Panc1 (cell line): ENCODE measurements around the gene HNRNPR. TPM values are rescaled to one million over a fixed set of nuclear protein-coding genes. Genes with fewer than 3 reads are reported as not detected.

ENCODE experiments used
- ATAC-seq: fragments of 200-7000 bp; cut with Tn5 transposase; 2 replicates; pipeline ENCODE4 v1.9.1; 2020; ENCODE audit warnings: mild to moderate bottlenecking, moderate library complexity
- BruUV-seq: library from RNA; stranded (reverse); fragments of 400-500 nt; replicated peaks from 2 replicates; lab custom pipeline; 2021; lab: Mats Ljungman, UMichigan
- CTCF ChIA-PET: fragments of 300-600 bp; sonication (Branson Sonifier 250); formaldehyde crosslinking; loops from one replicate; lab custom pipeline; 2022; ENCODE audit warnings: antibody characterized with exemption; lab: Charles Lee
- POLR2A ChIA-PET: fragments of 300-600 bp; sonication (Branson Sonifier 250); formaldehyde crosslinking; loops from one replicate; lab custom pipeline; 2022; ENCODE audit warnings: antibody characterized with exemption; lab: Charles Lee
- DNase-seq: peaks from one replicate; pipeline ENCODE4 v3.0.0-alpha.2; 2010; ENCODE audit warnings: low read depth, low spot score
- H3K27ac ChIP-seq: 2 replicates; pipeline ENCODE4 v1.5.1; 2011; ENCODE audit warnings: mild to moderate bottlenecking, low read length, inconsistent platforms
- H3K27me3 ChIP-seq: fragments of 200-500 bp; sonication (Bioruptor generic); 2 replicates; pipeline ENCODE4 v1.6.0; 2014; ENCODE audit warnings: low read length, inconsistent platforms; ENCODE audit not compliant: control insufficient read depth, insufficient read depth
- H3K36me3 ChIP-seq: fragments of 200-500 bp; sonication (Bioruptor generic); 2 replicates; pipeline ENCODE4 v1.5.1; 2014; ENCODE audit warnings: inconsistent platforms, mild to moderate bottlenecking, low read length, moderate library complexity; ENCODE audit not compliant: control insufficient read depth, insufficient read depth
- H3K4me1 ChIP-seq: 2 replicates; pipeline ENCODE4 v1.5.1; 2011; ENCODE audit warnings: inconsistent platforms, mild to moderate bottlenecking, low read length, moderate library complexity; ENCODE audit not compliant: control insufficient read depth, insufficient read depth
- H3K4me3 ChIP-seq, 2 experiments: 2 replicates each; pipeline ENCODE4 v1.5.1; 2011 to 2012; ENCODE audit warnings: low read depth in 2 of 2, low read length in 2 of 2, mild to moderate bottlenecking in 2 of 2, inconsistent platforms in 1 of 2, moderate library complexity in 1 of 2
- H3K9me3 ChIP-seq: fragments of 200-500 bp; sonication (Bioruptor generic); 2 replicates; pipeline ENCODE4 v1.5.1; 2014; ENCODE audit warnings: low read depth, mild to moderate bottlenecking, inconsistent platforms, low read length, moderate library complexity; ENCODE audit not compliant: control insufficient read depth, insufficient read depth
- CTCF ChIP-seq: fragments of 450-650 bp; IDR thresholded peaks from 2 replicates; pipeline ENCODE4 v1.5.1; 2017; ENCODE audit warnings: mild to moderate bottlenecking
- POLR2AphosphoS5 ChIP-seq: IDR thresholded peaks from 2 replicates; pipeline ENCODE4 v1.6.1; 2012; ENCODE audit warnings: mild to moderate bottlenecking, low read depth, low read length, moderate library complexity
- REST ChIP-seq, 2 experiments: IDR thresholded peaks; 2 replicates each; pipeline ENCODE4 v1.6.1; 2011 to 2012; ENCODE audit warnings: low read depth in 2 of 2, control low read depth in 1 of 2, low read length in 1 of 2, mild to moderate bottlenecking in 1 of 2, moderate library complexity in 1 of 2; ENCODE audit not compliant: insufficient read depth in 1 of 2
- SIN3A ChIP-seq: IDR thresholded peaks from 2 replicates; pipeline ENCODE4 v1.6.1; 2012; ENCODE audit warnings: low read depth, mild to moderate bottlenecking, low read length, moderate library complexity, borderline replicate concordance; ENCODE audit not compliant: insufficient read depth
- TCF7L2 ChIP-seq: IDR thresholded peaks from 2 replicates; pipeline ENCODE4 v1.6.1; 2011; ENCODE audit warnings: mild to moderate bottlenecking, low read depth, low read length, inconsistent platforms
- in situ Hi-C: cut with HindIII; loops from 2 replicates; pipeline ENCODE4 v1.10.0; 2016; ENCODE audit warnings: low sequenced_read_pairs, low pct_unique_long_range_greater_than_20kb
- intact Hi-C: fragments of 100-400 bp; cut with micrococcal nuclease; formaldehyde crosslinking; loops from one replicate; pipeline ENCODE4 v1.10.0; 2022; ENCODE audit not compliant: unreplicated experiment
- total RNA-seq: library from RNA; stranded (reverse); gene quantifications from one replicate; pipeline ENCODE4 v1.2.1, GENCODE V29; 2021; ENCODE audit not compliant: unreplicated experiment

The HNRNPR gene
- total RNA-seq, 1 experiment from 2014 or later = 173 TPM

GRCh38 chr1:23352096-23352695, 8.1 kb upstream of the HNRNPR start:
- H3K9me3 ChIP-seq = no peaks in the 10 kb centered on the region
- ATAC-seq = 0 out of 2 replicates have a peak, but pooled peaks have one; percentile 23
- no peaks in the 10 kb centered on the region for H3K27me3 ChIP-seq
- intact Hi-C loops = no loop called here
- no peak for TF ChIP-seq POLR2AphosphoS5
- no peak for TF ChIP-seq REST (IDR thresholded peaks at IDR 0.05; ENCODE audit: insufficient read depth in 1 of 2, low read depth in 2 of 2, low read length in 1 of 2)
- no peak for TF ChIP-seq SIN3A
- TF ChIP-seq CTCF = no peak
- no peak for TF ChIP-seq TCF7L2
- no TSS peak for BruUV-seq
- no peak overlapping the region for H3K4me3 ChIP-seq
- H3K4me1 ChIP-seq = no peaks in the 10 kb centered on the region
- no peak for DNase-seq
- in situ Hi-C loops = no loop called here
- ChIA-PET POLR2A (no interaction called here), CTCF (no interaction called here)
- H3K36me3 ChIP-seq = no peaks in the 10 kb centered on the region
- H3K27ac ChIP-seq = no peak overlapping the region

- no peak for ATAC-seq
- no peak for DNase-seq
- peak overlapping the region; percentile 100 for H3K27ac ChIP-seq
- H3K9me3 ChIP-seq = no peaks in the 10 kb centered on the region
- no TSS peak for BruUV-seq
- in situ Hi-C loops (no loop called here), intact Hi-C loops (loop anchor here (2.0 kb wide), 1 partner anchor 59 kb away; no protein-coding TSS in a partner anchor)
- ChIA-PET POLR2A (interaction anchor here (0.6 kb wide), 1 partner anchor 68 kb away, joined by 5 read pairs; no protein-coding TSS in a partner anchor), CTCF (interaction anchor here (2.0 kb wide), 1 partner anchor 58 kb away, joined by 9 read pairs; no protein-coding TSS in a partner anchor)
- H3K27me3 ChIP-seq = no peaks in the 10 kb centered on the region
- TF ChIP-seq TCF7L2 (no peak), CTCF (no peak), REST (IDR thresholded peaks at IDR 0.05; ENCODE audit: insufficient read depth in 1 of 2, low read depth in 2 of 2, low read length in 1 of 2) (no peak), POLR2AphosphoS5 (no peak), SIN3A (no peak)
- peaks cover 10% of the 10 kb centered on the region for H3K4me1 ChIP-seq
- H3K4me3 ChIP-seq = no peak overlapping the region
- peaks cover 5% of the 10 kb centered on the region for H3K36me3 ChIP-seq
Measured at GRCh38 chr1:23345920-23346319, 1.8 kb upstream of the HNRNPR start.
